HepG2 (cell line): ENCODE data around the gene NYNRIN. TPM values are rescaled to one million over a fixed set of nuclear protein-coding genes. Genes with fewer than 3 reads are reported as not detected.
A peak's percentile ranks its signal among the peaks of the same experiment; 100 is the strongest.

Experiments
- AGO1 ChIP-seq: fragments of 200-400 bp; formaldehyde crosslinking; IDR thresholded peaks from 2 replicates; pipeline ENCODE4 v1.6.1; 2017; ENCODE audit warnings: mild to moderate bottlenecking, low read depth, low read length, moderate library complexity; ENCODE audit not compliant: poor library complexity, severe bottlenecking
- DMAP1 ChIP-seq: IDR thresholded peaks from 2 replicates; pipeline ENCODE4 v1.6.1; 2016
- RBM39 ChIP-seq: fragments of 200-400 bp; formaldehyde crosslinking; IDR thresholded peaks from one replicate; pipeline ENCODE4 v1.6.1; 2018; ENCODE audit warnings: antibody characterized with exemption, mild to moderate bottlenecking, low read depth, low read length; ENCODE audit not compliant: poor library complexity, severe bottlenecking
- U2AF2 ChIP-seq: fragments of 200-400 bp; formaldehyde crosslinking; IDR thresholded peaks from 2 replicates; pipeline ENCODE4 v1.6.1; 2017; ENCODE audit warnings: low read depth, mild to moderate bottlenecking, low read length
- ZNF260 ChIP-seq: sonication (generic); formaldehyde crosslinking; IDR thresholded peaks from 2 replicates; pipeline ENCODE4 v1.4.0; 2020; ENCODE audit warnings: missing genetic modification reagents, low read depth, mild to moderate bottlenecking, borderline replicate concordance
- ZNF446 ChIP-seq: sonication (generic); formaldehyde crosslinking; IDR thresholded peaks from 2 replicates; pipeline ENCODE4 v1.5.0; 2020; ENCODE audit warnings: mild to moderate bottlenecking, missing genetic modification reagents
- ZNF563 ChIP-seq: sonication (generic); formaldehyde crosslinking; IDR thresholded peaks from 2 replicates; pipeline ENCODE4 v1.8.0; 2022; ENCODE audit warnings: mild to moderate bottlenecking, moderate library complexity, missing genetic modification reagents
- ZNF709 ChIP-seq: sonication (generic); formaldehyde crosslinking; IDR thresholded peaks from 2 replicates; pipeline ENCODE4 v1.5.0; 2020; ENCODE audit warnings: mild to moderate bottlenecking, missing genetic modification reagents
- polyA plus RNA-seq, 8 experiments: library from polyadenylated mRNA; depleted of rRNA in 3 of 8; stranded (reverse) in 7 of 8; unstranded in 1 of 8; fragments of >200 nt; fragmentation: Illumina TruSeq in 4 of 8; extraction: Trizol in 4 of 8; gene quantifications; 2 replicates each; pipeline versions ENCODE4 v1.2.1 to v1.2.3, GENCODE V29; 2011 to 2016; ENCODE audit warnings: low read depth in 4 of 8, missing spikeins in 1 of 8, mixed read lengths in 1 of 8; ENCODE audit not compliant: insufficient read depth in 1 of 8
- total RNA-seq, 5 experiments: library from RNA; depleted of rRNA; stranded (reverse); fragments of >200 nt; fragmentation: Illumina TruSeq; extraction: Trizol; gene quantifications; 2 replicates each; pipeline ENCODE4 v1.2.3, GENCODE V29; 2016; ENCODE audit warnings: low read depth in 1 of 5
- TF ChIP-seq, protein P1 (sequence below): sonication (generic); formaldehyde crosslinking; IDR thresholded peaks from 2 replicates; pipeline ENCODE4 v1.8.0; 2022; ENCODE audit warnings: mild to moderate bottlenecking, missing genetic modification reagents, moderate library complexity
- TF ChIP-seq, protein P2 (sequence below): sonication (generic); formaldehyde crosslinking; IDR thresholded peaks from 2 replicates; pipeline ENCODE4 v1.4.0; 2020; ENCODE audit warnings: mild to moderate bottlenecking, missing genetic modification reagents

The NYNRIN gene
- total and polyA plus RNA-seq, 2 of the 13 experiments (the other 11 are each of a cell fraction or from before 2014, with no cell fraction given) = 0.63 to 1.1 TPM

DNA sequence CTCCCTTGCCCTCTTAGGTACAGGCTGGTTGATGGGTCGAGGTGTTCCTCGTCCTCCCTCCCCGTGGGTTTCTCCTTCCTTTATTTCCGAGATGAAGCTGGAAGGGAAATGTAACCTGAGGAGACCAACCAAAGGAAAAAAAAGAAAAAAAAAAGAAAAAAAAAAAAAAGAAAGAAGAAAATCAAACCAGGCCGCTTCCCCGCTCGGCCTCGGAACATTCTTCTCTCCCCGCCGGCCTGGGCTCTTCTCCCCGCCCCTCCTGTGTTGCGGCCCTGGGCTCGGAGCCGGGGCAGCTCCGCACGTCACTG is 32.4 kb upstream of the NYNRIN start (continued):
- TF ChIP-seq, protein P1, sequence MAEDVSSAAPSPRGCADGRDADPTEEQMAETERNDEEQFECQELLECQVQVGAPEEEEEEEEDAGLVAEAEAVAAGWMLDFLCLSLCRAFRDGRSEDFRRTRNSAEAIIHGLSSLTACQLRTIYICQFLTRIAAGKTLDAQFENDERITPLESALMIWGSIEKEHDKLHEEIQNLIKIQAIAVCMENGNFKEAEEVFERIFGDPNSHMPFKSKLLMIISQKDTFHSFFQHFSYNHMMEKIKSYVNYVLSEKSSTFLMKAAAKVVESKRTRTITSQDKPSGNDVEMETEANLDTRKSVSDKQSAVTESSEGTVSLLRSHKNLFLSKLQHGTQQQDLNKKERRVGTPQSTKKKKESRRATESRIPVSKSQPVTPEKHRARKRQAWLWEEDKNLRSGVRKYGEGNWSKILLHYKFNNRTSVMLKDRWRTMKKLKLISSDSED (CRISPR knock-in tag) = no peak
- TF ChIP-seq RBM39 (peak; percentile 9), ZNF709 (CRISPR knock-in tag) (peak; percentile 24; the same call in 1 of the 2 replicates), DMAP1 (CRISPR knock-in tag) (0 out of 2 replicates have a peak, but pooled peaks have one; percentile 2), ZNF260 (CRISPR knock-in tag) (0 out of 2 replicates have a peak, but pooled peaks have one; percentile 68), AGO1 (peak; percentile 9), ZNF563 (CRISPR knock-in tag) (peak; percentile 48; the same call in 1 of the 2 replicates), ZNF446 (CRISPR knock-in tag) (peak; percentile 39; the same call in 1 of the 2 replicates), U2AF2 (0 out of 2 replicates have a peak, but pooled peaks have one; percentile 49)
- TF ChIP-seq, protein P2, sequence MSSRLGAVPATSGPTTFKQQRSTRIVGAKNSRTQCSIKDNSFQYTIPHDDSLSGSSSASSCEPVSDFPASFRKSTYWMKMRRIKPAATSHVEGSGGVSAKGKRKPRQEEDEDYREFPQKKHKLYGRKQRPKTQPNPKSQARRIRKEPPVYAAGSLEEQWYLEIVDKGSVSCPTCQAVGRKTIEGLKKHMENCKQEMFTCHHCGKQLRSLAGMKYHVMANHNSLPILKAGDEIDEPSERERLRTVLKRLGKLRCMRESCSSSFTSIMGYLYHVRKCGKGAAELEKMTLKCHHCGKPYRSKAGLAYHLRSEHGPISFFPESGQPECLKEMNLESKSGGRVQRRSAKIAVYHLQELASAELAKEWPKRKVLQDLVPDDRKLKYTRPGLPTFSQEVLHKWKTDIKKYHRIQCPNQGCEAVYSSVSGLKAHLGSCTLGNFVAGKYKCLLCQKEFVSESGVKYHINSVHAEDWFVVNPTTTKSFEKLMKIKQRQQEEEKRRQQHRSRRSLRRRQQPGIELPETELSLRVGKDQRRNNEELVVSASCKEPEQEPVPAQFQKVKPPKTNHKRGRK (CRISPR knock-in tag) = peak; percentile 47; the same call in 1 of the 2 replicates
